ENCODE data around the gene ARCN1. TPM values are rescaled to one million over a fixed set of nuclear protein-coding genes. Genes with fewer than 3 reads are reported as not detected.
"Not testable (repeated sequence)": the region's sequence is repeated elsewhere in the genome, so short reads cannot be mapped to it uniquely, and the experiment has no call there.

ARCN1 gene
- total RNA-seq, 1 donor from 2014 or later, result 161 TPM

DNA sequence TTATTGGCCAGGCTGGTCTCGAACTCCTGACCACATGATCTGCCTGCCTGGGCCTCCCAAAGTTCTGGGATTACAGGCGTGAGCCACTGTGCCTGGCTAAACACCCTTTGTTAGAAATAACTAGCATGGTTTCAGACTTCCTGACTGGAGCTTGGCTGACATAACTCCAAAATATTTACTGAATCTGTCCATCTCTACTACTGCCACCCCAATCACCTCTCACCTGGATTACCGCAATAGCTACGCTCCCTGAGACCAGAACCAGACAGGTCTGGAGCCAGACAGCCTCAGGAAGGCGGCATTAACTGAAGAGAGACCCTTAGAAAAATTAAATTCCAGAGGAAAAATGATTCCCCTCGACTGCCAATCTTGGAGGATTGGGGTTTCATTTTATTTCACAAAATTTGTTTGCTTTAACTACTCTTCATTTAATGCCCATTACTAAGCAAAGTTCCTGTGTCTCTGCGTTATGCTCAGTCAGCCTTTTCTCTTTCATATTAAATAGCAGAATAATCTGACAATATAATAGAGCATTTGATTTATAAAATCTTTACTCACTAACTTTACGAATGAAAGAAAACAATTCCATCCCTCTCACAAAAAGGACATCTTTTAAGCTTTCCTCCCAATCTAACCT is 28.1 kb upstream of the ARCN1 start:
- intact Hi-C loops (cut with micrococcal nuclease), result no loop called here

DNA sequence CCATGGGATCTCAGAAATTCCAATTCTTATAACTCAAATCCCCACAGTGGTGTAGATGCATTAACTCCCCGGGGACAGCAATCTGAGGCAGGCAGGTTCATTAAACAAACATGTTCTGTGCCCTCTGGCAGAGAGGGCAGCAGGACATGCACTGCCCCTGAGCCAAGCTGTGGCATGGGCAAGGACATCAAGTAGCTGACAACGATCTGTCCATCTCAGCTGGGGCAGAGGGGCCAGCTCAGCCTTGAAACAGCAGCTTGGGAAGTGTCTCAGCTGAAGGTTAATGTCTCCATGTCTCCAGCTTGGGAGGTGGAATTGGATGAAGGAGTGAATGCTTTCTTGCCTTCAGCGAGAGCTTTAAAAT is 27.6 kb upstream of the ARCN1 start:
- intact Hi-C loops (cut with micrococcal nuclease), result no loop called here

DNA sequence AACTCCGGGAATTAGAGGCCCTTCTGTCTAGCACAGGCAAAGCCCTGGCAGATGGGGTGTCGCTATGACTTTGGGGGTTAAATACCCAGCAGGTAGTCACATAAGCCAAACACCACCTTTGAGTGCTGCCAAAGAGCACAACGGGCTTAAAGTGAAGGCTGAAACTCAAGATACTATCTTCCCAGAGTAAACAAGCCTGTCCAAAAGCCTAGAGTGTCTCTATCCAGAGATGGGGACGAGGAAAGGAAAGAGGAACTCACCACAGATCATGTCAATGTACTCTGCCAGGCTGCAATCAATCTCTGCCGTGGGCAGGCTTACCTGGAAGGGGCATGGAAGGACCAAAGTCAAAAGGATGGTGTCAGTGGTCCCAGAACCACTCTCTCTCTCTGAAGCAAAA is 26.7 kb upstream of the ARCN1 start:
- intact Hi-C loops (cut with micrococcal nuclease), result no loop called here

DNA sequence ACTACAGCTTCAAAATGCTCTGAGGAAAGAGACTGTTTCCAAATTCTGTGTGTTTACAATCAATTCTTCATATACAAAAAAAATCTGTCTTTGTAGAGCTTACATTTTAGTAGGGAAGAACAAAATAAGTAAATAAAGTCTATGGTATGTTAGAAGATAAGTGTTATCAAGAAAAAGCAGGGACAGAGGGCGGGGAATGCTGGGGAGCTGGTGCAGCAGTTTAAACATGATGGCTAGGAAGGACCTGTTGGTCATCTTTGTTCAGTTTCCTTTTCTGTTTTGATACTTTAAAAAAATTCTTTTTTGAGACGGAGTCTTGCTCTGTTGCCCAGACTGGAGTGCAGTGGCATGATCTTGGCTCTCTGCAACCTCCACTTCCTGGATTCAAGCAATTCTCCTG is 25.1 kb upstream of the ARCN1 start:
- intact Hi-C loops (cut with micrococcal nuclease), result no loop called here

DNA sequence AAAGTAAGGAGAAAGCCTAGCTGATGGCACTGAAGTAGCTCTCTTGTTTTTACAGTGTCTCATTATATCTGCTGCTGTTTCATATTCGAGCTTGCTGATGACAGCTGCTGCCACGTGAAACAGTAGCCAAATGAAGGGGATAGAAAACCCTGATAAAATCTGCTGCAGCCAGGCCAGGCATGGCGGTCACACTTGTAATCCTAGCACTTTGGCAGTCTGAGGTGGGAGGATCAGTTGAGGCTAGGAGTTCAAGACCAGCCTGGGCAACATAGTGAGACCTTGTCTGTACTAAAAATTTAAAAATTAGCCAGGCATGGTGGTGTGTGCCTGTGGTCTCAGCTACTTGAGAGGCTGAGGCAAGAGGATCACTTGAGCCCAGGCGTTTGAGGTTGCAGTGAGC is 19.9 kb upstream of the ARCN1 start:
- intact Hi-C loops (cut with micrococcal nuclease), result no loop called here

DNA sequence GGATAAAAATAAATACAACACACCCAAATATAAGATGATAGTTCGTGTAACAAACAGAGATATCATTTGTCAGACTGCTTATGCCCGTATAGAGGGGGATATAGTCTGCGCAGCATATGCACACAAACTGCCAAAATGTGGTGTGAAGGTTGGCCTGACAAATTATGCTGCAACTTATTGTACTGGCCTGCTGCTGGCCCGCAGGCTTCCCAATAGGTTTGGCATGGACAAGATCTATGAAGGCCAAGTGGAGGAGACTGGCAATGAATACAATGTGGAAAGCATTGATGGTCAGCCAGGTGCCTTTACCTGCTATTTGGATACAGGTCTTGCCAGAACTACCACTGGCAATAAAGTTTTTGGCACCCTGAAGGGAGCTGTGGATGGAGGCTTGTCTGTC is 11.4 kb upstream of the ARCN1 start:
- intact Hi-C loops (cut with micrococcal nuclease), result no loop called here

DNA sequence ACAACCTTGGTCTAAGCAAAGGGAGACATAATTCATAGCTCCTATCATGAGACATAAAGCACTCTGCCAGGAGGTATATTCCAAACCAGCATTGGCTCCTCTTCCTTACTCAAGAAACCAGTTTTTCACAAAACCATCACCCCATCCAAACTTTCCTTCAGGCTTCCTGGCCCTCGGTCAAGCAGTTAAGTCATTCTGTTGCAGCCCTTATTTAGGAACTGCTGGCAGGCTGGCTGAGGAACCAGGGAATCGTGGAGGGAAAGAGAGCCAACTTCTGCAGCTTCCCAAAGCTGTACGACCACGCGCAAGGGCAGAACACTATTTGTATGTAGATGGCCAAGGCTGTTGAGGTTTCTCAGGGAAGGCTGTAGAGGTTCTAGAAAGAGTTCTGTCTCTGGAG is 7.2 kb upstream of the ARCN1 start:
- intact Hi-C loops (cut with micrococcal nuclease), result loop anchor here (1.0 to 5.0 kb wide), 2 partner anchors 8 to 53 kb away; no protein-coding TSS in a partner anchor

DNA sequence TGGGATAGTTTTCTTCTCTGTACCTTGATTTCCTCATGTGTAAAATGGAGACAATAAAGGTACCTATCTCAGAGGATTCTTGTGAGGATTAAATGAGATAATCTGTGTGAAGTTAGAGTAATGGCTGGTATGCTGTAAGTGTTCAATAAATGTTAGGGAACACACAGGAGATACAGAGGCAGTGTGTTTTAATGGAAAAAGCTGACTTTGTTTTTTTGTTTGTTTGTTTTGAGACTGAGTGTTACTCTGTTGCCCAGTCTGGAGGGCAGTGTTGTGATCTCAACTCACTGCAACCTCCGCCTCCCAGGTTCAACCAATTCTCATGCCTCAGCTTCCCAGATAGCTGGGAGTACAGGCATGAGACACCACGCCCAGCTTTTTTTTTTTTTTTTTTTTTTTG is 2.5 kb upstream of the ARCN1 start:
- intact Hi-C loops (cut with micrococcal nuclease), result loop anchor here (5.0 kb wide), 6 partner anchors 57 to 1337 kb away; partner anchors contain the start of genes CENATAC, DDX6, PCSK7 and RNF214

DNA sequence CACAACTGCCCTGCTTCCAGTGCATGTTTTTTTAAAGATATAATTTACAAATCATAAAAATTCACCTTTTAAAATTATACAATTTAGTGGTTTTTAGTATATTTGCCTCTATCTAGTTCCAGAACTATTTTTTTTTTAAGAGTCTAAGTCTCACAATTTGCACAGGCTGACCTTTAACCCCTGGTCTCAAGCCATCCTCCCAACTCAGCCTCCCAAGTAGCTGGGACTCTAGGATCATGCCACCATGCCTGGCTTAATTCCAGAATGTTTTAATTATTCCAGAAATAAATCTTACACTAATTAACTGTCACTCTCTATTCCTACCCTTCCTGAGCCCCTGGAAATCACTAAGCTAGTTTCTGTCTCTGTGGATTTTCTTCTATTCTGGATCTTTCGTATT is 1.4 kb upstream of the ARCN1 start:
- intact Hi-C loops (cut with micrococcal nuclease), result loop anchor here (5.0 kb wide), 5 partner anchors 222 to 1338 kb away; partner anchors contain the start of genes CENATAC, DDX6, PCSK7 and RNF214

DNA sequence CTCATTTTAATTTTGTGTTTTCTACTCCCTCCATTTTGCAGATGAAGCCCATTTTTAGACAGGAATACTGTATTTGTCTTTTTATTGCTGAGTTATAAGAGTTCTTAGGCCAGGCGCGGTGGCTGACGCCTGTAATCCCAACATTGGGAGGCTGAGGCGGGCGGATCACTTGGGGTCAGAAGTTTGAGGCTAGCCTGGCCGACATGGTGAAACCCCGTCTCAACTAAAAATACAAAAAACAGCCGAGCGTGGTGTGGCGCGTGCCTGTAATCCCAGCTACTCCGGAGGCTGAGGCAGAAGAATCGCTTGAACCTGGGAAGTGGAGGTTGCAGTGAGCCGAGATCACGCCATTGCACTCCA is 528 bp upstream of the ARCN1 start:
- intact Hi-C loops (cut with micrococcal nuclease), result loop anchor here (1.0 to 5.0 kb wide), 10 partner anchors 35 to 1339 kb away; partner anchors contain the start of genes CENATAC, DDX6, PCSK7 and PHLDB1

DNA sequence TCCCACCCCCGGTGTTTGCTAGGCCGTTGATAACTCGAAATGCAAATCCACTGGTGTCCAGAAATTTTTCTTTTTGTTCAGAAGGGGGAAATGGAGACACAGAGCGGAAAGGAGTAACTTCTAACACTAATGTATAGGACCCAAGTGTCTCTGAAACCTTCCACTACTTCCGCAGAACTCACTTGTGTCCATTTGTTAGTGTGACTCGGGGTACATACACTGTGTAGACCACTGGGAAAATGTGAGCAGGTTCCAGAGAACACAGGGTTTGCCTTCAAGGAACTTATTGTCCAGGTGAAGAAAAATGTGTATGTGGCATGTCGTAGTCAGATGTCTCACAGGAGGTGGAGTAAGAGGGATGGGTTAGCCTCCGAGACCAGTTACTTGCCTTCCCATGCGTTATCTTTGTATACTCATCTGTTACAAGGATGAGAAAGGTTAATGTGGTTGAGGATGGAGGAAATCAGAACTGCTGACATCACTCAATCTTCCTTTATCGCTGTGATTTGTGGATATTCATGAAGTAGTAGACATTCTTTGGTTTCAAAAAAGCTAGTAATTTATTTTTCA is 857 bp downstream of the ARCN1 start:
- intact Hi-C loops (cut with micrococcal nuclease), result loop anchor here (1.0 to 5.0 kb wide), 15 partner anchors 8 to 1341 kb away; partner anchors contain the start of genes CENATAC, DDX6, IFT46 and PCSK7

DNA sequence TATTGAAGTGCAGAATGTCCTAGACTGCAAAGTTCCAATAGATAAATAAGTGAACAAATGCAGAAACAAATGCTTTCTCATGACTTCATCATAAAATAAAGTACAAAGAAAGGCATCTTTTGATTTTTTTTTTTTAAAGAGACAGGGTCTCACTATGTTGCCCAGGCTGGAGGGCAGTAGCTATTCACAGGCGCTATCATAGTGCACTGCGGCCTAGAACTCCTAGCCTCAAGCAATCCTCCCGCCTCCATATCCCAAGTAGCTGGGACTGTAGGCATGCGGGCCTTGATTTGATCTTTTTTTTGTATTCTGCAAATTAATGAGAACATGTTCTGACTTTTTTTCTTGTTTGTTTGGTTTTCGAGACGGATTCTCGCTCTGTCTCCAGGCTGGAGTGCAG is 2.4 kb downstream of the ARCN1 start:
- intact Hi-C loops (cut with micrococcal nuclease), result loop anchor here (5.0 kb wide), 5 partner anchors 218 to 1342 kb away; partner anchors contain the start of genes CENATAC, DDX6, PCSK7 and RNF214

DNA sequence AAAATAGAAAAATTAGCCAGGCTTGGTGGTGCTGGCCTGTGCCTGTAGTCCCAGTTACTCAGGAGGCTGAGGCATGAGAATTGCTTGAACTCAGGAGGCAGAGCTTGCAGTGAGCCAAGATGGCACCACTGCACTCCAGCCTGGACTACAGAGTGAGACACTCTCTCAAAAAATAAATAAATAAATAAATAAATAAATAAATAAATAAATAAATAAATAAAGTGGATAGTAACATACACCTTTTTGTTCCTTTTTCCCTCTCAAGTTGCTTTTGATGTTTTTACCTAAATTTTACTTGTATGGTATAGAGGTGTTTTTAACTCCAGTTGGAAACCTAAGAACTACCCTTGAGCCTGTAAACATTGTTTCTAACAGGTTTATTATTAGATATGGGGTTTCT is 5.8 kb downstream of the ARCN1 start:
- intact Hi-C loops (cut with micrococcal nuclease), result not testable (repeated sequence)

DNA sequence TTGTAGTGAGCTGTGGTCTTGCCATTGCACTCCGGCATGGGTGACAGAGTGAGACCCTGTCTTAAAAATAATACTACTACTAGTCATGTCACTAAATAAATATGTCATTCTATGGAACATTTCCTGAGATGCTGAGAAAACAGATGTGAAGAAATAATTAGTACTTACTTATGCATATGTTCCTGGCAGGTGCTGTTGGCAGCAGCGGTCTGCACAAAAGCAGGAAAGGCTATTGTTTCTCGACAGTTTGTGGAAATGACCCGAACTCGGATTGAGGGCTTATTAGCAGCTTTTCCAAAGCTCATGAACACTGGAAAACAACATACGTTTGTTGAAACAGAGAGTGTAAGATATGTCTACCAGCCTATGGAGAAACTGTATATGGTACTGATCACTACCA is 8.8 kb downstream of the ARCN1 start:
- intact Hi-C loops (cut with micrococcal nuclease), result no loop called here

DNA sequence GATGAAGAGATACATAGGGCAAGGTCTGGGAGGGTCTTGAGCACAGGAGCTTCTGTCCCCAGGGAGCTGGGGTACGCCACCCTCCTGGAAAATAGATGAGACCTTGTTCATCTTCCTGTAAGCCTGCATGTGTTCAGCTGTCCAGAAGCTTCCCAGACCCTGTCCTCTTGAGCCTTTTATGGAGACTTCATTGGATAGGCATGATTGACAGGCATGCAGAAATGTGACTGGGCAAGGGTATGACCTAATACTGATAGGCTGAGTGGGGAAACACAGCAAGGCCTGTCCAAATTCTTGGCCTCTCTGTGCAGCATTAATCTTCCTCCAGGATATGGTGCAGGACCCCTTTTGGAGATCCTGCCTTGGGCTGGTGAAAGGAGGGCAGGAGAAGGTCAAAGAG is 15.7 kb downstream of the ARCN1 start:
- intact Hi-C loops (cut with micrococcal nuclease), result no loop called here

DNA sequence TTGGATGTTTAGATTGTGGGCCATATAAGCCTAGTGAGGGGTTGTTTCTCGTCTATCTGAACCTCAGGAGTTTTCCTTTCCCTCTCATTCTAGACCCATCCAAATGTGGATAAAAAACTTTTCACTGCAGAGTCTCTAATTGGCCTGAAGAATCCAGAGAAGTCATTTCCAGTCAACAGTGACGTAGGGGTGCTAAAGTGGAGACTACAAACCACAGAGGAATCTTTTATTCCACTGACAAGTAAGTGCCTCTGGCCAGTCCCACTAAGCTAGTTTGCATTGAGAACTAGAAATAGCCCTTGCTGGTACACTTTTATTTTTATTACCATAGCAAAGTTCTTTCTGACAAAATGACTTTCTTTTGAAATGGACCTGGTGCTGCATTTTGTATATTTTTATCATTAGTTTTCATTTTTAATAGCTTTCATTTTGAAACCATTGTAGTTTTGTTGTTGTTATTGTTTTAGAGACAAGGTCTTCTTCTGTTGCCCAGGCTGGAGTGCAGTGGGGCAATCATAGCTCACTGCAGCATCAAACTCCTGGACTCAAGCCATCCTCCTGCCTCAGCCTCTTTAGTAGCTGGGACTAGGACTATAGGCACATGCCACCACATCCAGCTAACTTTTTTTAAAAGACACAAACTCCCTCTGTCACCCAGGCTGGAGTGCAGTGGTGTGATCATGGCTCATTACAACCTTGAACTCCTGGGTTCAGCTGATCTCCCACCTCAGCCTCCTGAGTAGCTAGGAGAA is 20.6 kb downstream of the ARCN1 start:
- intact Hi-C loops (cut with micrococcal nuclease), result no loop called here

DNA sequence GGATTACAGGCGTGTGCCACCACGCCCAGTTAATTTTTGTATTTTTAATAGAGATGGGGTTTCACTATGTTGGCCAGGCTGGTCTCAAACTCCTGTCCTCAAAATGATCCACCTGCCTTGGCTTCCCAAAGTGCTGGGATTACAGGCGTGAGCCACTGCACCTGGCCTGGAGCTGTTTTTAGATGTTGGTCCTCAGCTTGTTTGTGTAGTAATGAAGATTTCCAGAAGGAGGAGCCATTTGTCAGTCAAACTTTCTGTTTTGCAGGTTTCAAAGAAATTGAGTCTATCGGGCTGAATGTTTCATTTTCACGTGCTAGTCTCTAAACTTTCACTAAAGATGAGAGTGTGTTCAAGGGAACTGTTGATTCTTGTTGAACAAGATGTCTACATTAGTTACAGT is 22.8 kb downstream of the ARCN1 start:
- intact Hi-C loops (cut with micrococcal nuclease), result loop anchor here (1.0 kb wide), 6 partner anchors 12 to 361 kb away; partner anchors contain the start of genes PHLDB1 and UPK2

DNA sequence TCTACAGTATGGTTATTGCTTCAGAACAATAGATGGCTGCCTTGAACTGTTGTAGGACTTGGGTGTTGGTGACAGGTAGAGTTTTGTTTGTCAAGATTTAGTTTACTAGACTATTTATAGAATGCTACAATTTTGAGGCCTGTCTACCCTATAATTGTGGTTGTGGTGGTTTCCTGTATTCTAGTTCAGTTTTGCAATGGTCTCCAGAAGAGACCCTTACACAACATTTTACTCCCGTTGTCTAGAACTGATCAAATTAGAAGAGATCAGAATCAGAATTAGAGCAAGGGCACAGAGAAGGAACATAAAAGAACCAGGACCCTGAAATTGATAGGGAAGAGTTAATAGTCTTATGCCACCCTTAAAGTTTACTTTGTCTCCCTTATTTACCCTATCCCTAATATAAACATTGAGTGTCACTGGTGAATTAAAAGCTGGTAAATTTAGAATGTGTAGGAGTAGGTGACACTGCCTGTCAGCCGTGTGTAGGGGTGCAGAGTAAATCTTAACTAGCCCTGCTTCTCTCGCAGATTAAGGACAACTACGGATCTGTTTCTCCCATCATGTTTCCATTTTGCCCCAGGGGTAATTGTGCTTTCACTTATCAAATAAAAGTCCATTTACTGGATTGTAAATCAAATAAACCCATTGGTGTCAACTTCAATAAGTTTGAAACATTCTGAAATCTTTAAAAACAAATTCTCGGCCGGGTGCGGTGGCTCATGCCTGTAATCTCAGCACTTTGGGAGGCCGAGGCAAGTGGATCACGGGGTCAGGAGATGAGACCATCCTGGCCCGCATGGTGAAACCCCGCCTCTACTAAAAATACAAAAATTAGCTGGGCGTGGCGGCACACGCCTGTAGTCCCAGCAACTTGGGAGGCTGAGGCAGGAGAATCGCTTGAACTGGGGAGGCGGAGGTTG is 24.3 kb downstream of the ARCN1 start:
- intact Hi-C loops (cut with micrococcal nuclease), result no loop called here

DNA sequence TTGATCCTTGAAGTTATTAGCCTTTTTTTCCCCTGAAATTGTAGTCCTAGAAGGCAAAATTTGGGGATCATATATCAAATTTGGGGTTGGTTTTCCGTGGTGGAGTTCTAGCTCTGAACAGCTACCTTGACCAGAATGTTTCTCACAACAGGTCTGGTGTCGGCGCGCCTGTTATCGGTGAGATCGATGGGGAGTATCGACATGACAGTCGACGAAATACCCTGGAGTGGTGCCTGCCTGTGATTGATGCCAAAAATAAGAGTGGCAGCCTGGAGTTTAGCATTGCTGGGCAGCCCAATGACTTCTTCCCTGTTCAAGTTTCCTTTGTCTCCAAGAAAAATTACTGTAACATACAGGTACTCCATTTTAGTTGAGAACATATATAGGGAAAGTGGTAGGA is 25.3 kb downstream of the ARCN1 start:
- intact Hi-C loops (cut with micrococcal nuclease), result no loop called here

DNA sequence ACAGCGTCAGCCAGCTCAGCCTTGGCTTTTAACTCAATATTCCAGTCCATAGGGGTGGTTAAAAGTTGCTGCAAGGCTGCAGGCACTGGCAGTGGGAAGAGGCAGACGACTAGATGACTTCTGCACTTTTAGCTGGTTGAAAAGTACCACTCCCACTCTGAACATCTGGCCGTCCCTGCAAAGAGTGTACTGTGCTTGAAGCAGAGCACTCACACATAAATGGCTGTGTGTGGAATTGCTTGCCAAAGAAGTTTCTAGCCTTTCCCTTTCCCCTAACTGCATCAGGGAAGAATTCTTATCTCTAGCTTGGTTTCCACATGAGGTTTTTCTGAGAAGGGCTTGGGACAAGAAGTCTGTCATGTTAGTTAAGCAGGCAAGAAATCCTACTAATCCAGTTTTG is 30.1 kb downstream of the ARCN1 start:
- intact Hi-C loops (cut with micrococcal nuclease), result no loop called here

DNA sequence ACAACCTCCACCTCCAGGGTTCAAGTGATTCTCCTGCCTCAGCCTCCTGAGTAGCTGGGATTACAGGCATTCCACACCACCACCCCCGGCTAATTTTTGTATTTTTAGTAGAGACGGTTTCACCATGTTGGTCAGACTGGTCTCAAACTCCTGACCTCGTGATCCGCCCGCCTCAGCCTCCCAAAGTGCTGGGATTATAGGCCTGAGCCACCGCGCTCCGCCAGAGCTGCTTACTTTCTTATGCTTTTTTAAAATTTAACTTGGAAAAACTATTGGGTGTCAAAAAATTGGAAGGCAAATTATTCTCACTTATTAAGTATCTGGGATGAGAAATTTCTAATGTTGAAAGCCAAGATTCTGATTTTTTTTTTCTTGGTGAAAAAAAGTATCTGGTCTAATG is 31.5 kb downstream of the ARCN1 start:
- intact Hi-C loops (cut with micrococcal nuclease), result not testable (repeated sequence)

All from T-helper 1 cell treated with Interleukin-12 subunit alpha and Interleukin-12 subunit beta and Interleukin-4 antibody, amounts not matched to agents 30 ng/mL and 1 ng/mL, for 36 hours (primary cell).